HG03060 (cell line): Measurements from ENCODE around the gene AHI1.

Source experiments
- ATAC-seq: cut with Tn5 transposase; IDR thresholded peaks from one replicate; pipeline ENCODE4 v1.9.1; 2021; ENCODE audit warnings: low read depth, moderate number of reproducible peaks; ENCODE audit not compliant: unreplicated experiment

The AHI1 gene

GRCh38 chr6:135464634-135465033 is 32.9 kb downstream of the AHI1 start:
- no peak for ATAC-seq

- no peak for ATAC-seq
These were observed 36.3 kb downstream of the AHI1 start for GRCh38 chr6:135461208-135461607.

- ATAC-seq: no peak
These were observed 39.5 kb downstream of the AHI1 start for GRCh38 chr6:135458051-135458450.

- ATAC-seq: no peak
These were observed 45.8 kb downstream of the AHI1 start for GRCh38 chr6:135451617-135452190.

GRCh38 chr6:135449246-135449645 is 48.3 kb downstream of the AHI1 start:
- ATAC-seq: peak; percentile 51

GRCh38 chr6:135440087-135440792 is 57.3 kb downstream of the AHI1 start:
- no peak for ATAC-seq

GRCh38 chr6:135439549-135439948 is 58.0 kb downstream of the AHI1 start:
- ATAC-seq: no peak

GRCh38 chr6:135438907-135439535 is 58.5 kb downstream of the AHI1 start:
- ATAC-seq: no peak

- no peak for ATAC-seq
These were observed 62.5 kb downstream of the AHI1 start for GRCh38 chr6:135434991-135435390.

- no peak for ATAC-seq
These were observed 63.4 kb downstream of the AHI1 start for GRCh38 chr6:135434095-135434494.

GRCh38 chr6:135428078-135428477 is 69.5 kb downstream of the AHI1 start:
- ATAC-seq: no peak

- no peak for ATAC-seq
These were observed 70.7 kb downstream of the AHI1 start for GRCh38 chr6:135426833-135427232.

- ATAC-seq: no peak
These were observed 73.2 kb downstream of the AHI1 start for GRCh38 chr6:135424385-135424784.

GRCh38 chr6:135423649-135424128 is 73.9 kb downstream of the AHI1 start:
- ATAC-seq: peak; percentile 75

- ATAC-seq: no peak
These were observed 78.4 kb downstream of the AHI1 start for GRCh38 chr6:135419162-135419561.

- ATAC-seq: no peak
These were observed 79.3 kb downstream of the AHI1 start for GRCh38 chr6:135418040-135418760.

GRCh38 chr6:135412761-135413160 is 84.8 kb downstream of the AHI1 start:
- no peak for ATAC-seq

- ATAC-seq: no peak
These were observed 85.7 kb downstream of the AHI1 start for GRCh38 chr6:135411849-135412248.

- no peak for ATAC-seq
These were observed 86.2 kb downstream of the AHI1 start for GRCh38 chr6:135411339-135411738.

GRCh38 chr6:135410856-135411255 is 86.7 kb downstream of the AHI1 start:
- ATAC-seq: no peak

GRCh38 chr6:135403584-135403983 is 94.0 kb downstream of the AHI1 start:
- ATAC-seq: no peak
